Adrenal gland (tissue), 5 donors: ENCODE measurements around the gene CACNA1H.

Source experiments
- POLR2A ChIP-seq, 2 donors: fragments of 450-650 bp; IDR thresholded peaks; one replicate each; pipeline ENCODE4 v1.6.1; 2017; ENCODE audit warnings: antibody characterized with exemption in 2 of 2, mild to moderate bottlenecking in 2 of 2, moderate library complexity in 1 of 2
- TF ChIP-seq, protein P1 (sequence below), 6 experiments: fragments of 450-650 bp in 4 of 6; fragments of 200-600 bp in 2 of 6; sonication (generic) in 1 of 6; IDR thresholded peaks; 1 replicate in 5 of 6; 2 replicates in 1 of 6; pipeline versions ENCODE4 v1.5.1 to v1.8.0; 2016 to 2021; ENCODE audit warnings: antibody characterized with exemption in 6 of 6, mild to moderate bottlenecking in 2 of 6, moderate library complexity in 1 of 6
- donor health status: DM: no; HTN: no; CAD: no.

- TF ChIP-seq, protein P1, sequence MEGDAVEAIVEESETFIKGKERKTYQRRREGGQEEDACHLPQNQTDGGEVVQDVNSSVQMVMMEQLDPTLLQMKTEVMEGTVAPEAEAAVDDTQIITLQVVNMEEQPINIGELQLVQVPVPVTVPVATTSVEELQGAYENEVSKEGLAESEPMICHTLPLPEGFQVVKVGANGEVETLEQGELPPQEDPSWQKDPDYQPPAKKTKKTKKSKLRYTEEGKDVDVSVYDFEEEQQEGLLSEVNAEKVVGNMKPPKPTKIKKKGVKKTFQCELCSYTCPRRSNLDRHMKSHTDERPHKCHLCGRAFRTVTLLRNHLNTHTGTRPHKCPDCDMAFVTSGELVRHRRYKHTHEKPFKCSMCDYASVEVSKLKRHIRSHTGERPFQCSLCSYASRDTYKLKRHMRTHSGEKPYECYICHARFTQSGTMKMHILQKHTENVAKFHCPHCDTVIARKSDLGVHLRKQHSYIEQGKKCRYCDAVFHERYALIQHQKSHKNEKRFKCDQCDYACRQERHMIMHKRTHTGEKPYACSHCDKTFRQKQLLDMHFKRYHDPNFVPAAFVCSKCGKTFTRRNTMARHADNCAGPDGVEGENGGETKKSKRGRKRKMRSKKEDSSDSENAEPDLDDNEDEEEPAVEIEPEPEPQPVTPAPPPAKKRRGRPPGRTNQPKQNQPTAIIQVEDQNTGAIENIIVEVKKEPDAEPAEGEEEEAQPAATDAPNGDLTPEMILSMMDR (IDR thresholded peaks at IDR 0.05), result no peak
- TF ChIP-seq POLR2A (IDR thresholded peaks at IDR 0.05), result no peak
These were observed 72.1 kb downstream of the CACNA1H start, which contains the start of gene TPSG1 for GRCh38 chr16:1225051-1225451.
